Lower leg skin (tissue), 3 donors: ENCODE results near the gene S1PR2.

Experiments
- POLR2A ChIP-seq, 2 donors: fragments of 450-650 bp; IDR thresholded peaks; one replicate each; pipeline ENCODE4 v1.6.1; 2016 to 2017; ENCODE audit warnings: antibody characterized with exemption in 2 of 2, mild to moderate bottlenecking in 1 of 2, moderate library complexity in 1 of 2
- TF ChIP-seq, protein P1 (sequence below), 3 donors: fragments of 450-650 bp; IDR thresholded peaks; one replicate each; pipeline ENCODE4 v1.5.1; 2016; ENCODE audit warnings: antibody characterized with exemption in 3 of 3, mild to moderate bottlenecking in 3 of 3, moderate library complexity in 2 of 3

DNA sequence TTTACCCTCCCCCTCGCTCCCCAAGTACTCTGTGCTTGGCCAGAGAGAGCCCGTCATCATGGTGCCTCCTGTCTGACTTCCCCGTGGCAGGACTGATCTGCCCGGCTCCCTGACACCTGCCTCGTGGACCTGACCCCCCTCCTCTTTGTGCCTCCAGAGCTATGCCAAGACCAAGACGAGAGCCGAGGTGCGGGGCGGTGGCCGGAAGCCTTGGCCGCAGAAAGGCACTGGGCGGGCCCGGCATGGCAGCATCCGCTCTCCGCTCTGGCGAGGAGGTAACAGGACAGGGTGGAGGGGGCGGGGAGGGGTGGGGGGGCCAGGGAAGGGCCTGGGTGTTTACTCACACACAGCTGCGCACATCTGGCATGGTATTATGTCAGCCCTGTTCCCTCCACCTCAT is 25.4 kb upstream of the S1PR2 start:
- TF ChIP-seq, protein P1, sequence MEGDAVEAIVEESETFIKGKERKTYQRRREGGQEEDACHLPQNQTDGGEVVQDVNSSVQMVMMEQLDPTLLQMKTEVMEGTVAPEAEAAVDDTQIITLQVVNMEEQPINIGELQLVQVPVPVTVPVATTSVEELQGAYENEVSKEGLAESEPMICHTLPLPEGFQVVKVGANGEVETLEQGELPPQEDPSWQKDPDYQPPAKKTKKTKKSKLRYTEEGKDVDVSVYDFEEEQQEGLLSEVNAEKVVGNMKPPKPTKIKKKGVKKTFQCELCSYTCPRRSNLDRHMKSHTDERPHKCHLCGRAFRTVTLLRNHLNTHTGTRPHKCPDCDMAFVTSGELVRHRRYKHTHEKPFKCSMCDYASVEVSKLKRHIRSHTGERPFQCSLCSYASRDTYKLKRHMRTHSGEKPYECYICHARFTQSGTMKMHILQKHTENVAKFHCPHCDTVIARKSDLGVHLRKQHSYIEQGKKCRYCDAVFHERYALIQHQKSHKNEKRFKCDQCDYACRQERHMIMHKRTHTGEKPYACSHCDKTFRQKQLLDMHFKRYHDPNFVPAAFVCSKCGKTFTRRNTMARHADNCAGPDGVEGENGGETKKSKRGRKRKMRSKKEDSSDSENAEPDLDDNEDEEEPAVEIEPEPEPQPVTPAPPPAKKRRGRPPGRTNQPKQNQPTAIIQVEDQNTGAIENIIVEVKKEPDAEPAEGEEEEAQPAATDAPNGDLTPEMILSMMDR (IDR thresholded peaks at IDR 0.05): no peak
- no peak for TF ChIP-seq POLR2A (IDR thresholded peaks at IDR 0.05)
